ENCODE data around the gene ABHD5. TPM values are rescaled to one million over a fixed set of nuclear protein-coding genes. Genes with fewer than 3 reads are reported as not detected.

ABHD5 gene
- total RNA-seq, 1 donor from 2014 or later, result 49.0 TPM

- no peak for DNase-seq
Measured at GRCh38 chr3:43686333-43686699, 4.4 kb upstream of the ABHD5 start.

- no peak for DNase-seq
Measured at GRCh38 chr3:43686700-43687498, 3.8 kb upstream of the ABHD5 start.

- no peak for DNase-seq
Measured at GRCh38 chr3:43687499-43687811, 3.3 kb upstream of the ABHD5 start.

- no peak for DNase-seq
Measured at GRCh38 chr3:43688245-43688650, 2.5 kb upstream of the ABHD5 start.

- no peak for DNase-seq
Measured at GRCh38 chr3:43689166-43689565, 1.6 kb upstream of the ABHD5 start.

GRCh38 chr3:43689766-43690399 lies 855 bp upstream of the ABHD5 start:
- DNase-seq, result no peak

- DNase-seq, result peak; percentile 17
Measured at GRCh38 chr3:43691120-43691995, 620 bp downstream of the ABHD5 start.

- no peak for DNase-seq
Measured at GRCh38 chr3:43692085-43692855, 1.5 kb downstream of the ABHD5 start.

GRCh38 chr3:43692971-43693370 lies 2.2 kb downstream of the ABHD5 start:
- DNase-seq, result no peak

GRCh38 chr3:43693594-43693993 lies 2.9 kb downstream of the ABHD5 start:
- DNase-seq, result no peak

GRCh38 chr3:43695443-43695842 lies 4.7 kb downstream of the ABHD5 start:
- DNase-seq, result no peak

GRCh38 chr3:43695863-43696262 lies 5.1 kb downstream of the ABHD5 start:
- no peak for DNase-seq

- DNase-seq, result no peak
Measured at GRCh38 chr3:43696441-43696840, 5.7 kb downstream of the ABHD5 start.

GRCh38 chr3:43696881-43697280 lies 6.1 kb downstream of the ABHD5 start:
- DNase-seq, result no peak

- no peak for DNase-seq
Measured at GRCh38 chr3:43699864-43700263, 9.1 kb downstream of the ABHD5 start.

- no peak for DNase-seq
Measured at GRCh38 chr3:43704697-43705096, 14.0 kb downstream of the ABHD5 start.

- DNase-seq, result no peak
Measured at GRCh38 chr3:43706342-43706741, 15.6 kb downstream of the ABHD5 start.

GRCh38 chr3:43707266-43707665 lies 16.5 kb downstream of the ABHD5 start:
- DNase-seq, result no peak

GRCh38 chr3:43707998-43708397 lies 17.3 kb downstream of the ABHD5 start:
- no peak for DNase-seq

- DNase-seq, result no peak
Measured at GRCh38 chr3:43709022-43709421, 18.3 kb downstream of the ABHD5 start.

GRCh38 chr3:43710607-43711006 lies 19.9 kb downstream of the ABHD5 start:
- no peak for DNase-seq

- no peak for DNase-seq
Measured at GRCh38 chr3:43718296-43718695, 27.6 kb downstream of the ABHD5 start.

All from skin of body (tissue), 2 donors.